T-helper 2 cell treated with Interferon-gamma antibody and Interleukin-4, amounts not matched to agents 5 μg/mL and 100 μg/mL, for 36 hours (primary cell): ENCODE data around the gene MBOAT1.
A peak's percentile ranks its signal among the peaks of the same experiment; 100 is the strongest.

Source experiments
- DNase-seq: peaks from one replicate; pipeline ENCODE4 v3.0.0; 2021; ENCODE audit warnings: low spot score
- H3K27ac Mint-ChIP-seq: one replicate; pipeline ENCODE4 v1.8.0; 2021; ENCODE audit warnings: mild to moderate bottlenecking, mixed read lengths
- H3K27me3 Mint-ChIP-seq: one replicate; pipeline ENCODE4 v1.8.0; 2021; ENCODE audit warnings: low read depth, mixed read lengths
- H3K36me3 Mint-ChIP-seq: one replicate; pipeline ENCODE4 v1.8.0; 2021; ENCODE audit warnings: low read depth, mixed read lengths
- H3K4me1 Mint-ChIP-seq: one replicate; pipeline ENCODE4 v1.8.0; 2021; ENCODE audit warnings: low read depth, mixed read lengths
- H3K4me3 Mint-ChIP-seq: one replicate; pipeline ENCODE4 v1.8.0; 2022; ENCODE audit warnings: mild to moderate bottlenecking, moderate library complexity, mixed read lengths
- H3K9me3 Mint-ChIP-seq: one replicate; pipeline ENCODE4 v1.8.0; 2021; ENCODE audit warnings: mixed read lengths

MBOAT1 gene

DNA sequence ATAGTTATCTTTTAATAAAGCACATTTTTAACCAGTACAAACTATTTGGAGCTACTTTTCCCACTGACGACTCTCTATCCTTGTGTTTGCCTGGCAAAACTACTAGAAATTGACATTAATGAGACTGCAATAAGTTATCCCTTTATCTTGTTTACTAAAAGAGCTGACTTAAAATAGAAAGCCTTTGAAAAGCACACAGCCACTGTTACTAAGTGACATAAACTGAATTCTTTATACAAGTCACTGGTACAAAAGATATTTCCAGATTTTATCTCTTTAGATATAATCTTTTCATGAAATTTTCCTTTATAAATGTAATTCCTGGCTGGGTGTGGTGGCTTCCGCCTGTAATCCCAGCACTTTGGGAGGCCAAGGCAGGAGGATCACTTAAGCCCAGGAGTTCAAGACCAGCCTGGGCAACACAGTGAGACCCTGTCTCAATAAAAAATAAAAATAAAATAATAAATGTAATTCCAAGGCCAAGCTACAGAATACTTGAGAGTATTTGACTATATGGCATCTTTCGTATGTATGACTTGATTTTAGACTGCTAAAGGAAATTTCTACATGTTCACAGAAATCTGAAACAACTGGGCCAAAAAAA lies 9.5 kb downstream of the MBOAT1 start:
- Mint-ChIP-seq H3K9me3 (no peaks in the 10 kb centered on the region), H3K36me3 (peaks cover 41% of the 10 kb centered on the region), H3K4me3 (peak overlapping the region; percentile 58), H3K27ac (peak overlapping the region; percentile 94), H3K4me1 (peaks cover 75% of the 10 kb centered on the region), H3K27me3 (no peaks in the 10 kb centered on the region)
- no peak for DNase-seq

DNA sequence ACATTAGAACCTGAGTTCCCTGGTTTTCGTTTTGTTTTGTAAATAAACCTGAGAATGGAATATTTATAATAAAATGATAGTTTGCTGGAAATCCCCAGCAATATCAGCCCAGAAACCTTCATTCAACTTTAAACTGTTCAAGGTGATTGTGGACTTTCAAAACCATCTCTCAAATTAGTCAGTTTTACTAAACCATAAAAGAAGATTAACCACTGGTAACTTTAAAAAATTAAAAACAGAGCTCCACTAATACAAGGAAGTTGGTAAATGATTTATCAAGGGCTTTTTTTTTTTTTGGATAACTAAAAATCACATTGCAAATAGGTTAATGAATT lies 10.0 kb downstream of the MBOAT1 start:
- Mint-ChIP-seq H3K4me3 (peak overlapping the region; percentile 2), H3K27me3 (no peaks in the 10 kb centered on the region), H3K36me3 (peaks cover 41% of the 10 kb centered on the region), H3K4me1 (peaks cover 70% of the 10 kb centered on the region), H3K9me3 (no peaks in the 10 kb centered on the region), H3K27ac (peak overlapping the region; percentile 79)
- no peak for DNase-seq

DNA sequence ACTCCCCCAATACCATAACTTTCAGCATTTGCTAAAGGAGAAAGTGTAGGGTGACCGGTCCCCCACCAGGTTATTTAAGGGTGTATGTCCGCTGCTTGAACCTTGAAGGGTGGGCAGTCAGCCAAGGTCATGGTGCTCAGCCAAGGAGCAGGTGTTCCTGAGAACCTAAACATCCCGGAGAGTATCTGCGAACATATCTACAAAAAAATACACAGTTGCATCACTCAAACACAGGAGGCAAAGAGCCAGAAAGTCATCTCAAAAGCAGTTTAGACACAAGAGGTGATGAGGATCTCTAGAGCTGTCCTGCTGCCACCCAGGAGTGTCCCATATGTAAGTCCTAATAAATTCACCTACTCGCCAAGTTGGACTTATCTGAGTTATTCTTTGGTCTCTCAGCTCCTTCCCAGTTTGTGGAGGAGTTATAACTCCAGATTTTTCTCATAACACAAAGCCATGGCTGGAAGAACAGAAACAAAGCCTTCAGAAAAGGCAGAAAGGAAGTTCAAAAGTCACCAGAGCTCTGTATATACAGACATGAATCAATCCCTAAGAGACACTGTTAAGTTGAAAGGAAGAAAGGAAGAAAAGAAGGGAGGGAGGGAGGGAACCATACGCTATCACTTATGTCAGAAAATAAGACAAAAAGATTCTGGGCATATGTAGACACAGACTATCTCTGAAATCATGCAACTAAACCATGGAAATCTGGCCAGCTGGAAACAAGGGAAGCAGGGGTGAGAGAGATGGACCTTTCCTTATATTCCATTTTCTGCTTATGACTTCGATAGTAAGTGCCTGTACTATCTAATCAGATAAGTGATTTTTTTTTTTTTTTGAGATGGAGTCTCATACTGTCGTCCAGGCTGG lies 11.3 kb downstream of the MBOAT1 start:
- H3K9me3 Mint-ChIP-seq, result no peaks in the 10 kb centered on the region
- H3K4me3 Mint-ChIP-seq, result peak overlapping the region; percentile 57
- H3K27me3 Mint-ChIP-seq, result no peaks in the 10 kb centered on the region
- no peak for DNase-seq
- H3K4me1 Mint-ChIP-seq, result peaks cover 62% of the 10 kb centered on the region
- H3K27ac Mint-ChIP-seq, result peak overlapping the region; percentile 78
- H3K36me3 Mint-ChIP-seq, result peaks cover 38% of the 10 kb centered on the region

DNA sequence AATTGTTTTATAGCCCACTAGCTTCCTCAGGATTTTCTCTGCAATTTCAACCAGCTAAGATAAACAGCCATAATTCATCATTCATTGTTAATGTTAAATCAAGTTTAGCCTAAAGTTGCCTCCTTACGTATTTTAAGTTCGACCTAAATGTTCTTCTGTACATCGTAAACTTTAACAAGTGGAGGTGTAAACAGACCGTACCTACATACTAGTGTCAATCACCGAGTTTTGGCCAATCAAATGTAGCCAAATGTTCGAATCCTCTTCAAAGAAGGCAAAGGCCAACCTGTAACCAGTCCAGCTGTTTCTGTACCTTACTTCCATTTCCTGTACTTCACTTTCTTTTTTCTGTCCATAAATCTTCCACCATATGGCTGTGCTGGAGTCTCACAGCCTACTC lies 13.5 kb downstream of the MBOAT1 start:
- peak overlapping the region; percentile 3 for H3K27ac Mint-ChIP-seq
- H3K4me1 Mint-ChIP-seq, result peaks cover 47% of the 10 kb centered on the region
- no peaks in the 10 kb centered on the region for H3K27me3 Mint-ChIP-seq
- DNase-seq, result no peak
- H3K36me3 Mint-ChIP-seq, result peaks cover 35% of the 10 kb centered on the region
- H3K4me3 Mint-ChIP-seq, result no peak overlapping the region
- H3K9me3 Mint-ChIP-seq, result no peaks in the 10 kb centered on the region

GRCh38 chr6:20198156-20198774 lies 14.0 kb downstream of the MBOAT1 start:
- peaks cover 43% of the 10 kb centered on the region for H3K4me1 Mint-ChIP-seq
- no peak overlapping the region for H3K4me3 Mint-ChIP-seq
- H3K36me3 Mint-ChIP-seq, result peaks cover 36% of the 10 kb centered on the region
- no peaks in the 10 kb centered on the region for H3K9me3 Mint-ChIP-seq
- H3K27me3 Mint-ChIP-seq, result no peaks in the 10 kb centered on the region
- no peak for DNase-seq
- H3K27ac Mint-ChIP-seq, result no peak overlapping the region

DNA sequence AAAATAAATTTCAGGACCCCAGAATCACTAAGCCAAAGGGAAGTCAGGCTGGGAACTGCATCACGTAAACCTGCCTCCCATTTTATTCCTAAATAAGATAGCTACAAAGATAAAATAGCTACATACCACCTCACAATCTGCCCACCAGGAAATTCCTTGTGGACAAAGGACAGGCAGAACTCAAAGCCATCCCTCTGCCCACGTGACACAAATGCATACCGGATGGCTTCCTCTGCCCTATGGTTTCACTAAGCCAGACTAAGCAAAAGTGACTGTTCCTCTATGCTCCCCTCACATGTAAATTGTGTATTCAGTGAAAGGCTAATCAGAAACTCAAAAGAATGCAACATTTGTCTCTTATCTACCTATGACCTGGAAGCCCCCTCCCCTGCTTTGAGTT lies 15.0 kb downstream of the MBOAT1 start:
- no peak for DNase-seq
- Mint-ChIP-seq H3K4me1 (peaks cover 46% of the 10 kb centered on the region), H3K4me3 (no peak overlapping the region), H3K9me3 (no peaks in the 10 kb centered on the region), H3K27me3 (no peaks in the 10 kb centered on the region), H3K27ac (no peak overlapping the region), H3K36me3 (peaks cover 39% of the 10 kb centered on the region)

GRCh38 chr6:20192625-20193024 lies 19.6 kb downstream of the MBOAT1 start:
- H3K36me3 Mint-ChIP-seq, result peaks cover 49% of the 10 kb centered on the region
- peaks cover 41% of the 10 kb centered on the region for H3K4me1 Mint-ChIP-seq
- DNase-seq, result no peak
- H3K9me3 Mint-ChIP-seq, result peaks cover 27% of the 10 kb centered on the region
- no peak overlapping the region for H3K27ac Mint-ChIP-seq
- H3K27me3 Mint-ChIP-seq, result no peaks in the 10 kb centered on the region
- no peak overlapping the region for H3K4me3 Mint-ChIP-seq

GRCh38 chr6:20191992-20192391 lies 20.3 kb downstream of the MBOAT1 start:
- no peak for DNase-seq
- Mint-ChIP-seq H3K27me3 (no peaks in the 10 kb centered on the region), H3K36me3 (peaks cover 53% of the 10 kb centered on the region), H3K4me1 (peaks cover 46% of the 10 kb centered on the region), H3K4me3 (peak overlapping the region; percentile 3), H3K27ac (peak overlapping the region; percentile 64), H3K9me3 (peaks cover 27% of the 10 kb centered on the region)

DNA sequence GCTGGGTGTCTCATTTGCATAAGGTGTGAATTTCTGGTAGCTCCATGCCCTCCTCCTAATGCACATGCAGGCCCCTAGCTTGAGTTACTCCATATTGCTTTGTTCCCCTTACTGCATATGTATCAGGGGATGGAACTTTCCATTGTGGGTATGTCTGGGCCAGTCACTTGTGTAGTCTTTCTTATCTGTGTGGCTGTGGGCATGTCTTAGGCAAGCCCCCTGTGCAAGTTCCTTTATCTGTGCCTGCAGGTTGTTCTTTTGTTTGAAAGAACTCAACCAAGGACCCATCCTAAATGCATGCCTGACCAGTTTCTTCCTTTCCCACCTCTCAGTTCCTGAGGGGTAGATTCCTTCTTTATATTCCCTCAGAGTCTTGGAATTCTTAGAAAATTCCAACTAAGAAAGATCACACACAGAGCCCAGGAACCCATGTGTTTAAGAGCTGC lies 23.6 kb downstream of the MBOAT1 start:
- Mint-ChIP-seq H3K4me1 (peaks cover 52% of the 10 kb centered on the region), H3K4me3 (no peak overlapping the region), H3K27me3 (no peaks in the 10 kb centered on the region), H3K36me3 (peaks cover 65% of the 10 kb centered on the region), H3K27ac (no peak overlapping the region), H3K9me3 (peaks cover 27% of the 10 kb centered on the region)
- DNase-seq, result no peak

- Mint-ChIP-seq H3K4me3 (no peak overlapping the region), H3K27ac (peak overlapping the region; percentile 19), H3K36me3 (peaks cover 72% of the 10 kb centered on the region), H3K4me1 (peaks cover 45% of the 10 kb centered on the region), H3K27me3 (no peaks in the 10 kb centered on the region), H3K9me3 (peaks cover 39% of the 10 kb centered on the region)
- DNase-seq, result no peak
These were observed 25.3 kb downstream of the MBOAT1 start for GRCh38 chr6:20186981-20187380.

GRCh38 chr6:20183706-20184105 lies 28.6 kb downstream of the MBOAT1 start:
- Mint-ChIP-seq H3K36me3 (peaks cover 75% of the 10 kb centered on the region), H3K27me3 (no peaks in the 10 kb centered on the region), H3K4me1 (peaks cover 50% of the 10 kb centered on the region), H3K4me3 (no peak overlapping the region), H3K9me3 (peaks cover 22% of the 10 kb centered on the region), H3K27ac (no peak overlapping the region)
- no peak for DNase-seq

GRCh38 chr6:20182926-20183521 lies 29.2 kb downstream of the MBOAT1 start:
- Mint-ChIP-seq H3K27ac (no peak overlapping the region), H3K27me3 (no peaks in the 10 kb centered on the region), H3K4me3 (no peak overlapping the region), H3K36me3 (peaks cover 69% of the 10 kb centered on the region), H3K9me3 (peaks cover 15% of the 10 kb centered on the region), H3K4me1 (peaks cover 46% of the 10 kb centered on the region)
- no peak for DNase-seq

- Mint-ChIP-seq H3K9me3 (peaks cover 13% of the 10 kb centered on the region), H3K4me1 (peaks cover 42% of the 10 kb centered on the region), H3K27me3 (no peaks in the 10 kb centered on the region), H3K4me3 (no peak overlapping the region), H3K27ac (no peak overlapping the region), H3K36me3 (peaks cover 65% of the 10 kb centered on the region)
- DNase-seq, result no peak
These were observed 30.2 kb downstream of the MBOAT1 start for GRCh38 chr6:20182069-20182468.

DNA sequence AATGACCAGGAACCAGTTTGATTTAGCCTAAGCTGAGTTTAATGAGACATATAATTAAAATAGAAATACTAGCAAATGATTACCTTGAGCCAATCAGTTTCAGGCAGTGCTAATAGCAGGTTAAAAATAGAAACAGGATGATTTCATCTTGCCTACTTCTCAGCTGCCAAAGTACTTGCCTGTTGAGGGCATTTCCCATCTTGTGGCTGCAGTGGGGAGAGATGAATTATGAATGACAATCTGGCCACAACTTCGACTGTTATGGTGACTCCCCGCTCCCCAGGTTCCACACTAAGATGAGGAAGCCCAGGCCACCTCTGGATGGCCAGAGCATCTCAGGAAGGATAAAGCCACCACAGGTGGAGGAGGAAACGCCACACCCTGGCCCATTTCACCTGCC lies 31.3 kb downstream of the MBOAT1 start:
- Mint-ChIP-seq H3K27me3 (no peaks in the 10 kb centered on the region), H3K27ac (no peak overlapping the region), H3K36me3 (peaks cover 56% of the 10 kb centered on the region), H3K4me3 (no peak overlapping the region), H3K9me3 (peaks cover 13% of the 10 kb centered on the region), H3K4me1 (peaks cover 38% of the 10 kb centered on the region)
- no peak for DNase-seq
